Sigmoid colon (tissue), 4 donors: ENCODE measurements around the gene KLK5.

Experiments used
- CTCF ChIP-seq, 4 experiments: fragments of 450-650 bp in 3 of 4; fragments of 200-600 bp in 1 of 4; IDR thresholded peaks; one replicate each; pipeline ENCODE4 v1.5.1; 2016 to 2019; ENCODE audit warnings: antibody characterized with exemption in 4 of 4, mild to moderate bottlenecking in 3 of 4, moderate library complexity in 2 of 4
- EP300 ChIP-seq, 4 donors: sonication (generic); formaldehyde crosslinking; IDR thresholded peaks; one replicate each; pipeline ENCODE4 v1.6.1; 2017; ENCODE audit warnings: antibody characterized with exemption in 4 of 4
- POLR2A ChIP-seq, 2 donors: fragments of 450-650 bp; IDR thresholded peaks; one replicate each; pipeline ENCODE4 v1.6.1; 2016; ENCODE audit warnings: antibody characterized with exemption in 2 of 2, mild to moderate bottlenecking in 2 of 2, moderate library complexity in 2 of 2
- POLR2AphosphoS5 ChIP-seq, 4 donors: sonication (generic); formaldehyde crosslinking; IDR thresholded peaks; one replicate each; pipeline ENCODE4 v1.6.1; 2017; ENCODE audit warnings: antibody characterized with exemption in 4 of 4

GRCh38 chr19:50949861-50950260 is 3.0 kb downstream of the KLK5 start:
- TF ChIP-seq CTCF (IDR thresholded peaks at IDR 0.05) (no peak), POLR2A (IDR thresholded peaks at IDR 0.05) (no peak), EP300 (IDR thresholded peaks at IDR 0.05) (no peak), POLR2AphosphoS5 (IDR thresholded peaks at IDR 0.05) (no peak)
